ENCODE measurements around the gene PDK1. TPM values are rescaled to one million over a fixed set of nuclear protein-coding genes. Genes with fewer than 3 reads are reported as not detected.

Gene PDK1
- total RNA-seq: 13.9 to 27.9 TPM (median 27.6 TPM) in 3 replicates
- long read RNA-seq, full-length matches to known transcripts: 33 of 50 reads
- long read RNA-seq, partial matches to known transcripts: 2 of 50 reads
- long read RNA-seq, other reads (novel, unspliced or antisense): 15 of 50 reads

GRCh38 chr2:172555522-172556283 lies at the start of gene PDK1:
Gene PDK1 (plus strand): TSS chr2:172556090. CDS start chr2:172556151, 61 bp downstream.
- DNase-seq (ENCODE audit: low spot score): peak; percentile 92
- TF ChIP-seq CTCF (IDR thresholded peaks at IDR 0.05): no peak
- Mint-ChIP-seq H3K27ac (ENCODE audit: unreplicated experiment) (peak within 1 kb of the TSS; percentile 98), H3K4me3 (ENCODE audit: unreplicated experiment) (peak within 1 kb of the TSS; percentile 97), H3K4me1 (ENCODE audit: low read depth) (peaks cover 57% of the 10 kb centered on the region), H3K9me3 (ENCODE audit: low read depth) (no peaks in the 10 kb centered on the region), H3K36me3 (ENCODE audit: low read depth) (no peaks in the 10 kb centered on the region), H3K27me3 (ENCODE audit: low read depth) (no peaks in the 10 kb centered on the region)

GRCh38 chr2:172507199-172507598 lies 48.7 kb upstream of the PDK1 start:
- DNase-seq (ENCODE audit: low spot score): no peak
- H3K4me3 Mint-ChIP-seq (ENCODE audit: unreplicated experiment): no peak overlapping the region
- no peaks in the 10 kb centered on the region for H3K27me3 Mint-ChIP-seq (ENCODE audit: low read depth)
- peaks cover 10% of the 10 kb centered on the region for H3K36me3 Mint-ChIP-seq (ENCODE audit: low read depth)
- H3K4me1 Mint-ChIP-seq (ENCODE audit: low read depth): no peaks in the 10 kb centered on the region
- peaks cover 15% of the 10 kb centered on the region for H3K9me3 Mint-ChIP-seq (ENCODE audit: low read depth)
- TF ChIP-seq CTCF (IDR thresholded peaks at IDR 0.05): no peak
- no peak overlapping the region for H3K27ac Mint-ChIP-seq (ENCODE audit: unreplicated experiment)

- H3K36me3 Mint-ChIP-seq (ENCODE audit: low read depth): peaks cover 20% of the 10 kb centered on the region
- no peak for TF ChIP-seq CTCF (IDR thresholded peaks at IDR 0.05)
- H3K4me1 Mint-ChIP-seq (ENCODE audit: low read depth): no peaks in the 10 kb centered on the region
- no peaks in the 10 kb centered on the region for H3K27me3 Mint-ChIP-seq (ENCODE audit: low read depth)
- DNase-seq (ENCODE audit: low spot score): no peak
- peaks cover 31% of the 10 kb centered on the region for H3K9me3 Mint-ChIP-seq (ENCODE audit: low read depth)
- H3K4me3 Mint-ChIP-seq (ENCODE audit: unreplicated experiment): no peak overlapping the region
- no peak overlapping the region for H3K27ac Mint-ChIP-seq (ENCODE audit: unreplicated experiment)
These were observed 45.8 kb upstream of the PDK1 start for GRCh38 chr2:172510088-172510487.

GRCh38 chr2:172510548-172510947 lies 45.3 kb upstream of the PDK1 start:
- no peak overlapping the region for H3K27ac Mint-ChIP-seq (ENCODE audit: unreplicated experiment)
- H3K9me3 Mint-ChIP-seq (ENCODE audit: low read depth): peaks cover 31% of the 10 kb centered on the region
- no peak for TF ChIP-seq CTCF (IDR thresholded peaks at IDR 0.05)
- no peaks in the 10 kb centered on the region for H3K27me3 Mint-ChIP-seq (ENCODE audit: low read depth)
- DNase-seq (ENCODE audit: low spot score): no peak
- no peak overlapping the region for H3K4me3 Mint-ChIP-seq (ENCODE audit: unreplicated experiment)
- peaks cover 20% of the 10 kb centered on the region for H3K36me3 Mint-ChIP-seq (ENCODE audit: low read depth)
- H3K4me1 Mint-ChIP-seq (ENCODE audit: low read depth): no peaks in the 10 kb centered on the region

- Mint-ChIP-seq H3K27me3 (ENCODE audit: low read depth) (no peaks in the 10 kb centered on the region), H3K36me3 (ENCODE audit: low read depth) (peaks cover 18% of the 10 kb centered on the region)
- no peak for TF ChIP-seq CTCF (IDR thresholded peaks at IDR 0.05)
These were observed 42.9 kb upstream of the PDK1 start for GRCh38 chr2:172512810-172513523.

More at GRCh38 chr2:172512810-172513523, 42.9 kb upstream of the PDK1 start:
- H3K9me3 Mint-ChIP-seq (ENCODE audit: low read depth): peaks cover 35% of the 10 kb centered on the region
- no peak overlapping the region for H3K4me3 Mint-ChIP-seq (ENCODE audit: unreplicated experiment)
- H3K27ac Mint-ChIP-seq (ENCODE audit: unreplicated experiment): no peak overlapping the region
- H3K4me1 Mint-ChIP-seq (ENCODE audit: low read depth): peaks cover 5% of the 10 kb centered on the region
- DNase-seq (ENCODE audit: low spot score): no peak

Data from chondrocyte (in vitro differentiated cells).